Coronary artery (tissue), 2 donors: ENCODE data around the gene NCK2.

Experiments used
- DNase-seq: peaks from one replicate; pipeline ENCODE4 v3.0.0-alpha.2; 2017; ENCODE audit warnings: low spot score
- H3K27ac ChIP-seq, 2 donors: fragments of 200-600 bp; sonication (generic); one replicate each; pipeline ENCODE4 v1.5.1; 2016 to 2019
- H3K4me3 ChIP-seq: fragments of 200-600 bp; sonication (generic); 2 replicates; pipeline ENCODE4 v1.5.1; 2016; ENCODE audit warnings: mild to moderate bottlenecking, moderate library complexity
- TF ChIP-seq, protein P1 (sequence below): fragments of 200-600 bp; sonication (generic); IDR thresholded peaks from one replicate; pipeline ENCODE4 v1.5.1; 2019; ENCODE audit warnings: antibody characterized with exemption

Gene NCK2

DNA sequence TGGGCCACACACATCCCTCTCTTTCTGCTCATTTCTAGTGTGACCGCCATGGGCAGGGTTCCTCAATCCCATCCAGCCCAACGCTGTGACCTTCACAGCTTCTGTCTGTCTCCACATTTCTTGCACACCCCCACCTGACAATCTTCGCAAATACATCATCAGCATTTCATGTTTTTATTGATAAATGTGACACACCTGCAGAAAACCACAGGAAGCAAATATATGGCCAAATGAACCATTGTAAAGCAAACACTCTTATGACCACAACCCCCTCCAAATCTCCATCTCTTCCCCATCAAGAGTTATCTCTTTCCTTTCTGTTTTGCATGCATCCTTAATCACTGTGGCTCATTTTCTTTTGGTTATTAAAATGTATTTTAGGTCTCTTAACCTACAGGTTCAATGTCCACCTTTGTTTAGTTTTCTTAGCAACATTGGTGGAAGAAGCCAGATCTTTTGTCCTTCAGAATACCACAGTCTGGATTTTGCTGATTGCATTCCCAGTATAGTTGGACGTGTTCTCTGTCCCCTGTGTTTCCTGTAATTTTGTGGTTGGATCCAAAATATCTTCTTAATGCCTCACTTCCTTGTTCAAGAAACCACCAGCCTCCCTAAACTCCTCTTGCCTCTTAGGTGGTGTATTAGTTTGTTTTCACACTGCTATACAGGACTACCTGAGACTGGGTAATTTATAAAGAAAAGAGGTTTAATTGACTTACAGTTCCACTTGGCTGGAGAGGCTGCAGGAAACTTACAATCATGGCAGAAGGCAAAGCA, 9.8 kb upstream of the NCK2 start:
- TF ChIP-seq, protein P1, sequence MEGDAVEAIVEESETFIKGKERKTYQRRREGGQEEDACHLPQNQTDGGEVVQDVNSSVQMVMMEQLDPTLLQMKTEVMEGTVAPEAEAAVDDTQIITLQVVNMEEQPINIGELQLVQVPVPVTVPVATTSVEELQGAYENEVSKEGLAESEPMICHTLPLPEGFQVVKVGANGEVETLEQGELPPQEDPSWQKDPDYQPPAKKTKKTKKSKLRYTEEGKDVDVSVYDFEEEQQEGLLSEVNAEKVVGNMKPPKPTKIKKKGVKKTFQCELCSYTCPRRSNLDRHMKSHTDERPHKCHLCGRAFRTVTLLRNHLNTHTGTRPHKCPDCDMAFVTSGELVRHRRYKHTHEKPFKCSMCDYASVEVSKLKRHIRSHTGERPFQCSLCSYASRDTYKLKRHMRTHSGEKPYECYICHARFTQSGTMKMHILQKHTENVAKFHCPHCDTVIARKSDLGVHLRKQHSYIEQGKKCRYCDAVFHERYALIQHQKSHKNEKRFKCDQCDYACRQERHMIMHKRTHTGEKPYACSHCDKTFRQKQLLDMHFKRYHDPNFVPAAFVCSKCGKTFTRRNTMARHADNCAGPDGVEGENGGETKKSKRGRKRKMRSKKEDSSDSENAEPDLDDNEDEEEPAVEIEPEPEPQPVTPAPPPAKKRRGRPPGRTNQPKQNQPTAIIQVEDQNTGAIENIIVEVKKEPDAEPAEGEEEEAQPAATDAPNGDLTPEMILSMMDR = no peak
- H3K4me3 ChIP-seq = no peak overlapping the region
- no peak for DNase-seq
- no peak overlapping the region for H3K27ac ChIP-seq

DNA sequence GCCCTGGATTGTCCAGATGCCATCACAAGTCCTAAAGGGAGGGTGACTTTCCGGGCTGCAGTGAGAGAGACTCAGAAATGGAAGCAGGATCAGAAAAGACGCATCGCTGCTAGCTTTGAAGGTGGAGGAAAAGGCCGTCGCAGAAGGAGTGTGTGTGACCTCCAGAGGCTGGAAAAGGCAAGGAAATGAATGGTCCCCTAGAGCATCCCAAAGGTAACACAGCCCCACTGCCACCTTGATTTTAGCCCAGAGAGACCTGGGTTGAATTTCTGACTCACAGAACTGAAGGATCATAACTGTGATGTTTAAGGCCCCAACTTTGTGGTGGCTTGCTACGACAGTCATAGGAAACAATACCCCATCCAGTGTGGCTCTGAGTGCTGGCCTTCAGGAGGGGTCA, 8.6 kb upstream of the NCK2 start:
- TF ChIP-seq, protein P1 = no peak

DNA sequence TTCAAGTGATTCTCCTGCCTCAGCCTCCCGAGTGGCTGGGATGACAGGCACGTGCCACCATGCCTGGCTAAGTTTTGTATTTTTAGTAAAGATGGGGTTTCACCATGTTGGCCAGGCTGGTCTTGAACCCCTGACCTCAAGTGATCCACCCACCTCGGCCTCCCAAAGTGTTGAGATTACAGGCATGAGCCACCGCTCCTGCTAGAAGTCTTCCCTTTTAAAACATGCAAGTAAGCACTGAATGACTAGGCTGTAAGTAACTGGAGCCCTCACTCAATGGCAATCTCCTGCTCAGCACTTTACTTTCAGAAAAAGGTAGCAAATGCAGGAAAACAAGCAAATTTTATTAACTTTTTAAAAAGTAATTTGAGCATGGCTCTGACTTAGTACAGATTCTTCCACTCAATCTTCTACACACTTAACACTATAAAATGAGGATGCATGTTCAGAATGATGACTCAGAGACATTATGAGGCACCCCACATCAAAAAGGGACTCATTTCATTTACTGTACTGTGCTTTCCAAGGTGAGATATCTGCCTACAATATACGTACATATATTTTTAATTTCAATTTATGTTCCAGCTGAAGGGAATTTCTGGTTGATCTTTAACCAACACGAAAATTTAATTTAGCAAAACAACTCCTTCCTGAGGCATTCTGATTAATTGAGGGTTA, 6.6 kb upstream of the NCK2 start:
- TF ChIP-seq, protein P1 = no peak
- Histone ChIP-seq H3K27ac (no peak overlapping the region), H3K4me3 (no peak overlapping the region)
- no peak for DNase-seq

More for the DNA sequence above, 8.6 kb upstream of the NCK2 start:
- no peak overlapping the region for H3K27ac ChIP-seq
- DNase-seq = peak; percentile 28
- H3K4me3 ChIP-seq = no peak overlapping the region

DNA sequence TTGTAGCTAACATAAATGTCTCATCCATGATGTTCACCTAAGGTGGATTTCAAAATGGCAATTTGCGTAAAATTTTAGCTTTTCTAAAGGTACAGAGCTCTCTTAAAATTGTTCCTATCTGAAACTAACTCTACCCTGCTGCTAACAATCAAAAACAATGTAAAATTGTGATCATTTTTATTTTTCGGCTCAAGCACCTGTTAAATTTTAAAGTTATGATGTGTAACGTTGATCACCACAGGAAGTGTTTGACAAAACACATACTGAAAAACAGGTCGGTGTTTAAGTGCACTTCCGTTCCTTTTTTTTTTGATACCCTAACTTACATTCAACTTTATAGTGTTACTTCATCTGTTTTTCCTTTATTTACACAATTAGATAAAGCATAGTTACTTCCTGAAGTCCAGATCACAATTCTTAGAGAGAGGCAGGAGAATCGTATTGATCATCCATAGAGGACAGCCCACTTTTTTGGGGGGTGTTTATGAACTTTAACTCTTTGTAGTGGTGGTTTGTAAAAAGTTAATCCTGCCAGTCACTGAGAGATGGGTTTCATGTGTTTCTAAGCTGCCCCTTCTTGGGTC, 6.0 kb upstream of the NCK2 start:
- H3K27ac ChIP-seq = no peak overlapping the region
- no peak overlapping the region for H3K4me3 ChIP-seq
- TF ChIP-seq, protein P1 = no peak
- no peak for DNase-seq

DNA sequence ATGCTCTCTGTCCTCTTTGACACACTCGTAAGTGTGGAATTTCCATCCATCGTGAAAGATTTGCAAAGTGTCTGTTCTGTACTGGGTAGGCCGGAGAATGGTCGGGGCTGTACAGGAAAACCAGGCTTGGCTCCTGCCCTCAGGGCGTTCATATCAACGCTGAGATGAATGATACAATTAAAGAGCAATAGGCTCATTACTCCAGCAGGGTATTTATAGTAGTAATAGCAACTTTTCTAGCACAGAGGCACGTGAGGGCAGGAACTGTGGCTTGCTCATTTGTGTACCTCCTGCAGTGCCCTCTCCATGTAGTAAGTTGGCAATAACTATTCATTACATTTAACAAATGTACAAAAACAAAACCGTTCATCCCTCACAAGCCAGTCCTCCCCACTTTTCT, 5.3 kb upstream of the NCK2 start:
- TF ChIP-seq, protein P1 = no peak
- Histone ChIP-seq H3K27ac (no peak overlapping the region), H3K4me3 (no peak overlapping the region)
- no peak for DNase-seq

DNA sequence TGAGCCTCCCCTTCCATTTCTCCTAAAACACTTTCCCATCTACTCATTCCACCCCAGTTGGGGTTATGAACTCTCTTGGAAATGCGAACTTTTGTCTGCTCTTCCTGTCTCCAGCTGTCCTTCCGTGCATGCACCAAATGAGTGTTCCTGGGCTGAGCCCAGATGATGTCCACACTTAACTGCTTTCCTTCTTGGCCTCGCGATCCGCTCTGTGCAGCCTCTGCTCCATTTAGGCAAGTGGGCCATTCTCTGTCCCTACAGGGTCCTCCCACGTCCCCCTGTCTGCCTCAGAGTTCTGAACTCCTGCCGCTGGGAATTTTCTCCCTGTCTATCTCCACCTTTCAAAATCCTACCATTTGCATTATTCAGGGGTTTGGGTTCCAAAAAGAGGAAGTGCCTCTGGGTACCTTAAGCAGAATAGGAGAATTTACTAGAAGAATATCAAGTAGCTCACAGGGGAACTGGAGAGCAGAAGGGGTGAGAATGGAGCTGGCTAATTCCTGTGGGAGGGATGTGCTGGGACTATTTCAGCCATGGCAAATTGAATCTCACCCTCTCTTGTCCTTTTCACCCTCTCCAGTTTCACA, 4.7 kb upstream of the NCK2 start:
- Histone ChIP-seq H3K27ac (no peak overlapping the region), H3K4me3 (no peak overlapping the region)
- DNase-seq = no peak
- TF ChIP-seq, protein P1 = no peak
